Liver (tissue), 3 donors: ENCODE results near the gene ZNF678.
"Not testable (repeated sequence)": the region's sequence is repeated elsewhere in the genome, so short reads cannot be mapped to it uniquely, and the experiment has no call there.

Experiments used
- FOXA2 ChIP-seq: IDR thresholded peaks from 2 replicates; pipeline ENCODE4 v1.6.1; 2016; ENCODE audit warnings: antibody characterized with exemption
- GABPA ChIP-seq, 2 donors: IDR thresholded peaks in 1 of 2; conservative IDR thresholded peaks in 1 of 2; 2 replicates each; pipeline ENCODE4 v1.6.1; 2016; ENCODE audit warnings: antibody characterized with exemption in 2 of 2, mild to moderate bottlenecking in 1 of 2, moderate library complexity in 1 of 2
- NR2F2 ChIP-seq: IDR thresholded peaks from 2 replicates; pipeline ENCODE4 v1.6.1; 2016; ENCODE audit warnings: antibody characterized with exemption
- RAD21 ChIP-seq, 2 donors: IDR thresholded peaks; 2 replicates each; pipeline ENCODE4 v1.6.1; 2016; ENCODE audit warnings: antibody characterized with exemption in 2 of 2, mild to moderate bottlenecking in 2 of 2
- RXRA ChIP-seq, 2 donors: IDR thresholded peaks; 2 replicates each; pipeline ENCODE4 v1.6.1; 2017 to 2018; ENCODE audit warnings: antibody characterized with exemption in 2 of 2, mild to moderate bottlenecking in 1 of 2
- TAF1 ChIP-seq: conservative IDR thresholded peaks from 2 replicates; pipeline ENCODE4 v1.6.1; 2016; ENCODE audit warnings: antibody characterized with exemption, mild to moderate bottlenecking
- TF ChIP-seq, protein P1 (sequence below): fragments of 150-350 bp; IDR thresholded peaks from 2 replicates; pipeline ENCODE4 v1.5.1; 2017; ENCODE audit warnings: improper control_type of control experiment, low read depth, low read length; ENCODE audit not compliant: missing input control
- donor health status: healthy.
- donor health status: healthy.

- TF ChIP-seq, protein P1, sequence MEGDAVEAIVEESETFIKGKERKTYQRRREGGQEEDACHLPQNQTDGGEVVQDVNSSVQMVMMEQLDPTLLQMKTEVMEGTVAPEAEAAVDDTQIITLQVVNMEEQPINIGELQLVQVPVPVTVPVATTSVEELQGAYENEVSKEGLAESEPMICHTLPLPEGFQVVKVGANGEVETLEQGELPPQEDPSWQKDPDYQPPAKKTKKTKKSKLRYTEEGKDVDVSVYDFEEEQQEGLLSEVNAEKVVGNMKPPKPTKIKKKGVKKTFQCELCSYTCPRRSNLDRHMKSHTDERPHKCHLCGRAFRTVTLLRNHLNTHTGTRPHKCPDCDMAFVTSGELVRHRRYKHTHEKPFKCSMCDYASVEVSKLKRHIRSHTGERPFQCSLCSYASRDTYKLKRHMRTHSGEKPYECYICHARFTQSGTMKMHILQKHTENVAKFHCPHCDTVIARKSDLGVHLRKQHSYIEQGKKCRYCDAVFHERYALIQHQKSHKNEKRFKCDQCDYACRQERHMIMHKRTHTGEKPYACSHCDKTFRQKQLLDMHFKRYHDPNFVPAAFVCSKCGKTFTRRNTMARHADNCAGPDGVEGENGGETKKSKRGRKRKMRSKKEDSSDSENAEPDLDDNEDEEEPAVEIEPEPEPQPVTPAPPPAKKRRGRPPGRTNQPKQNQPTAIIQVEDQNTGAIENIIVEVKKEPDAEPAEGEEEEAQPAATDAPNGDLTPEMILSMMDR, result not testable (repeated sequence)
- TF ChIP-seq NR2F2; TAF1; RAD21 (IDR thresholded peaks at IDR 0.05); GABPA (IDR thresholded peaks at IDR 0.05 in 1 of 2, conservative IDR thresholded peaks at IDR 0.05 in 1 of 2); FOXA2; RXRA (IDR thresholded peaks at IDR 0.05): not testable (repeated sequence)
These were observed 26.4 kb downstream of the ZNF678 start for GRCh38 chr1:227589777-227590176.
